A673 (cell line): Measurements from ENCODE around the gene CYTH1.

ENCODE experiments used
- CTCF ChIP-seq: fragments of 300-800, 200-600 bp; sonication (generic); conservative IDR thresholded peaks from 2 replicates; pipeline ENCODE4 v1.5.1; 2017; ENCODE audit warnings: low read depth, mild to moderate bottlenecking, antibody characterized with exemption, low read length, moderate library complexity, mixed read lengths
- EZH2 ChIP-seq: fragments of 200-600 bp; sonication (generic); IDR thresholded peaks from 2 replicates; pipeline ENCODE4 v1.6.1; 2017; ENCODE audit warnings: borderline replicate concordance, low read depth, mild to moderate bottlenecking, mixed read lengths, antibody characterized with exemption, low read length; ENCODE audit not compliant: poor library complexity, severe bottlenecking

DNA sequence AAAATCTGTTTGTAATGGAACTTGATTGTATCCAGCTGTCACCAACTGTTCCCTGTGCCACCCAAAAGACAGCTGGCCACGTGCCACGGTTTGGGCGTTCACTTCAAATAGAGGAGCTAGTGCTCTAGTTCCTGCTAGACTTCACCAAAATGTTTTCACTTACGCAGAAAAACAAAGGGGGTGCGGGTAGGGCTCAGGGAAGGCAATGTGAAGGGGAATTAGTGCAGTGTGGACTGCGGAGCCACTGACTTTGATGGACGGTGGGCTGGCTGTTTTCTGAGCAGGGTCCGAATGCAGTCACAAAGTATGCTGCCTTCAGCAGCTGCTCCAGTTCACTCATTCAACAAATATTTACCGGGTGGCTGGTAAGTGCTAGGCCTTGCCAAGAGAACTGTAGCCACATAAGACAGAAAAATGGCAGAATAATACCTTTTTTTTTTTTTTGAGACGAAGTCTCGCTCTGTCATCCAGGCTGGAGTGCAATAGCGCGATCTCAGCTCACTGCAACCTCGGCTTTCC lies 7.6 kb upstream of the CYTH1 start:
- TF ChIP-seq CTCF (no peak), EZH2 (no peak)
